Measurements from ENCODE around the gene LRRTM4.
"Not testable (repeated sequence)": the region's sequence is repeated elsewhere in the genome, so short reads cannot be mapped to it uniquely, and the experiment has no call there.

Gene LRRTM4

GRCh38 chr2:77045456-77045855, 476.7 kb downstream of the LRRTM4 start:
- DNase-seq, result not testable (repeated sequence)

- no peak for DNase-seq
Observed at GRCh38 chr2:77034445-77034844, 487.7 kb downstream of the LRRTM4 start.

- DNase-seq, result not testable (repeated sequence)
Observed at GRCh38 chr2:77029237-77029636, 492.9 kb downstream of the LRRTM4 start.

GRCh38 chr2:77028032-77028600, 494.1 kb downstream of the LRRTM4 start:
- DNase-seq, result no peak

- no peak for DNase-seq
Observed at GRCh38 chr2:77025714-77026113, 496.5 kb downstream of the LRRTM4 start.

- no peak for DNase-seq
Observed at GRCh38 chr2:77021161-77021560, 501.0 kb downstream of the LRRTM4 start.

GRCh38 chr2:77018219-77018618, 504.0 kb downstream of the LRRTM4 start:
- no peak for DNase-seq

GRCh38 chr2:77017355-77017745, 504.8 kb downstream of the LRRTM4 start:
- no peak for DNase-seq

GRCh38 chr2:77016443-77017354, 505.5 kb downstream of the LRRTM4 start:
- DNase-seq, result no peak

GRCh38 chr2:77013953-77014352, 508.2 kb downstream of the LRRTM4 start:
- DNase-seq, result no peak

- DNase-seq, result no peak
Observed at GRCh38 chr2:77013457-77013856, 508.7 kb downstream of the LRRTM4 start.

- no peak for DNase-seq
Observed at GRCh38 chr2:77009307-77009706, 512.9 kb downstream of the LRRTM4 start.

- DNase-seq, result no peak
Observed at GRCh38 chr2:77008853-77009252, 513.3 kb downstream of the LRRTM4 start.

GRCh38 chr2:77007686-77008085, 514.5 kb downstream of the LRRTM4 start:
- peak; percentile 67 for DNase-seq

- DNase-seq, result no peak
Observed at GRCh38 chr2:77005522-77005921, 516.7 kb downstream of the LRRTM4 start.

GRCh38 chr2:77001895-77002294, 520.3 kb downstream of the LRRTM4 start:
- DNase-seq, result no peak

- no peak for DNase-seq
Observed at GRCh38 chr2:76998704-76999103, 523.5 kb downstream of the LRRTM4 start.

GRCh38 chr2:76998152-76998551, 524.0 kb downstream of the LRRTM4 start:
- no peak for DNase-seq

- DNase-seq, result no peak
Observed at GRCh38 chr2:76997296-76997695, 524.9 kb downstream of the LRRTM4 start.

- DNase-seq, result no peak
Observed at GRCh38 chr2:76985387-76986136, 536.6 kb downstream of the LRRTM4 start.

GRCh38 chr2:76984359-76984758, 537.8 kb downstream of the LRRTM4 start:
- no peak for DNase-seq

GRCh38 chr2:76980067-76980787, 541.9 kb downstream of the LRRTM4 start:
- no peak for DNase-seq
